HG03342 (cell line): ENCODE results near the gene PTPRR.
A peak's percentile ranks its signal among the peaks of the same experiment; 100 is the strongest.
"Not testable (repeated sequence)": the region's sequence is repeated elsewhere in the genome, so short reads cannot be mapped to it uniquely, and the experiment has no call there.

ENCODE experiments used
- ATAC-seq: cut with Tn5 transposase; IDR thresholded peaks from one replicate; pipeline ENCODE4 v1.9.1; 2021; ENCODE audit warnings: mild to moderate bottlenecking, moderate library complexity; ENCODE audit not compliant: unreplicated experiment

The PTPRR gene

GRCh38 chr12:70842942-70843341 lies 77.6 kb downstream of the PTPRR start:
- ATAC-seq: no peak

GRCh38 chr12:70842136-70842535 lies 78.4 kb downstream of the PTPRR start:
- no peak for ATAC-seq

DNA sequence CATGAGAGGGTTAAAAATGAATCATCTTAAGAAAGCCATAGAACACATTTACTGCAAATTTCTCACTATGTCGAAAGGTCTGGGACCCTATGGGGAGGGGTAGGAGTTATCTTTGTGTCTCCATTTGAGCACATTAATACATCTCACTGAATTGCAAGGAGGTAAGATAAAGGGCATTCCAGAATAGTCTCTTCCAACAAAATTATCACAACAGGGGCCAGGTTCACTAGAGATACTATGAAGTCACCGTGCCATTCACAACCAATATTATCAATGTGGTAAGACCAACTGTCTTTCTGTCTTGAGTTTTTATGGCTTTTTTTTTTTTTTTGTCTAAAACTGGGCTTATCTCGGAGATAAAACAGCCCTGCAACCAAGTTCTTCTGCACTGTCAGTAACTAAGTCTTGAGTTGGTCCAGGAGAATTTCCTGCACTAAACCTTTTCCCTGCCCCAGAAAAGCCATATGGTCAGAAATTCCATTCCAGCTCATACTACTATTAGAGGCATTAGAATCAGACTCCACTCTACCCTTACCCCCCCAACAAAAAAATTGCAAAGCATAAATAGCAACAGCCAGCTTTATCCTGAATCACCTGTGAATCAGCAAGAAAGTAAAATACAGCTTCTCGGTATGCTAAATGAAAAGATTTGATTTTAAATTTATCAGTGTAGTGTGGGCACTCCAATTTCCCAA lies 79.7 kb downstream of the PTPRR start:
- ATAC-seq: no peak

GRCh38 chr12:70839544-70839943 lies 81.0 kb downstream of the PTPRR start:
- ATAC-seq: no peak

DNA sequence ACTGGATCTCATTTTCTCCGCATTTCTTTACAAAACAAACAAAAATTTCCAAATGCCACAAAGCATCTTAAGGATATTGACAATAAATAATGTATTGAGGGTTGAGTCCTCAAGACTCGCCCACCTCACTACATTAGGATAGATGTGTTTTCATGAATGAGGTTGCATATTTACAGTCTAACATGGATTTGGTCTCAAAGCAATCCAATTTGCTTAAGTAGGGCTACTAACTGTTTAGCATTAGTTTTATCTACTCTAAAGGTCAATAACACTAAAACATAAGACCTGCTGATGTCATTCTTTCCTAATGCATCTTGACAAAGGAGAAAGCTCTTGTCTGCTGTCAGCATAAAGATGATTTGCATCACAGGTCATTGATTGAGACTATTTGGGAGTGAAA lies 82.4 kb downstream of the PTPRR start:
- ATAC-seq: no peak

DNA sequence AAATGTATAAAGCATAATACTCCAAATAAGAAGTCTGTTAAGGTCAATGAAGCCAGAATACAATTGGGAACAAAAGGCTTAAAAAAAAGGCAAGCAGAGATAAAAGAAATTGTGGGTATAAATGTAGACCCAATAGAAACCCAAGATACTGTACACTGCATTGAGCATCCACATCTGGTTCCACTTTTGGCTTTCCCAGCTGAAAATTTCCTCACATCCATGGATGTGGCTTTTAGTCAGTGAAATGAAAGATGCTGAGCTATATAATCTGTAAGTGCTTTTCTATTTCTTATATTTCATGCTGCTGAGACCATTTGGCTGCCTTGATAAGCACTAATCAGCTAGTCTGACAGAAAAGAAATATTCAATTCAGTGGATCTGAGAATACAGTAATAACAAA lies 83.5 kb downstream of the PTPRR start:
- ATAC-seq: no peak

DNA sequence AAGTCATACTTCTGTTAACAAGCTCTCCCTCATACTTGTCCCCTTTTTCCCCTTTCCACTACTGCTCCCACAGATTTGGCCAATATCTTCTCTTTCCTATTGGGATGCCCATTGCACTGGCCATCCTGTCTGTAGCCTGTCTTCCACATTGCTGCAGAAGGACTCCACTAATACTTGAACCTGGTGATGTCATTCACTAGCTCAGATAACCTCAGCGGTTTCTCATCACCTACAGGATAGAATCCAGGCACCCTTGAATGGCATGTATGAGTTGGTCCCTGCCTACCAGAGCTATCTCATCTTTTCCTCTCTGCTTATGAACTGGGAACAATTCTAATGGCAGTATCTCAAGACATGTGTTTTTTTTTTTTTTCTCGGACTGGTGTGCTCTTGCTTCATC lies 84.6 kb downstream of the PTPRR start:
- no peak for ATAC-seq

DNA sequence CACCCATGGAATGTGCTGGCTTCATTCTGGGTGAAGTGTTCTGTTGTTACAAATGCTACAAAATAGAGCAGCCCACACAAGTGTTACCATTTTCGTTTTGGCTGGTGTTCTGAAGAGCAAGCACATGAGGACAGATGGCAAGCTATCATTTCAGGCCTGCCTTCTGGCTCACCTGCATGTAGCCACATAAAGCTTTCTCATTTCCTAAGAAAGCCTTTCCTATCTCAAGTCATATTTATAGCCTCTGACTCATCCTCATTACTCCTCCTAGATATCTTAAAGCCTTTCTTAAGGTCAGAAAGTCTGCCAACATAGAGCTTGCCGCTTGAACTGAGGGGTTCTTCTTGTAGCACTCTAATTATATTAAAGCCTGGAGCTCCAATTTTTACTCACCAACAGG lies 89.0 kb downstream of the PTPRR start:
- ATAC-seq: no peak

GRCh38 chr12:70830221-70831061 lies 90.1 kb downstream of the PTPRR start:
- ATAC-seq: no peak

- ATAC-seq: no peak
These were observed 91.5 kb downstream of the PTPRR start for GRCh38 chr12:70829070-70829469.

DNA sequence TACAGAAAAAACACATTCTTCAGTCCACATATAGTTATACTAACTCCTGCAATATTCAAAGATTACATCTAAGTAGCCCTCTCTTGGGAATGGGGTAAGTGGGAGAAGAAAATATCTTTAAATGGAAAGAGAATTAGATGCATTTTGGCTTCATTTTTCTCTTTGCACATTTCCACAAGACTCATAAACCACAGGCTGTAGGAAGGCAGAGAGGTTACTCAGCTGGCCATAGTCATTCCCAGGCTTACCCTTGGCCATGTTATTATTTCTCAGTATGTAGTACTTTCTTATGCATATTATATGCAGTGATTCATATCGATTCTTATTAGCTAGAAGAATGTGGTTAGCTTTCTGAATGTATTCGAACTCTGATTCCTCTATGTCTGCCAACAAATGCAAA lies 92.2 kb downstream of the PTPRR start:
- no peak for ATAC-seq

DNA sequence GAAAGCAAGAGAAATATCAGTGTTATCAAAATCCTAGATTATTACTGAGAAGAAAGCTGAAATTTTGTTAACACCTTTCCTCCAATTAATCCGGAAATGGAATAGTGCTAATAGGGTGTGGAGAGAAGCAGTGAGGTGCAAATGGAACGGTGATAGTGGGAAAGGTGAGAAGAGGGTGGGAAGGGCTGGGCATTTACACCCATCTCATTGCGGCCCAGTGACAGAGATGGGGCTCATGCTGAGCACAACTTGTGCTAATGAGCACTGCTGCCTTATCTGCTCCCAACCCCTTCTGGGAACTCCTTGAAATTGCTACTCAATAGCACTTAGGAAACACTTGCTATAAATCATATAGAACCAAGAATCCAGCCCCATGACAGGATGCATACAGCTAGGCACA lies 94.4 kb downstream of the PTPRR start:
- no peak for ATAC-seq

- ATAC-seq: no peak
These were observed 96.0 kb downstream of the PTPRR start for GRCh38 chr12:70824511-70824910.

DNA sequence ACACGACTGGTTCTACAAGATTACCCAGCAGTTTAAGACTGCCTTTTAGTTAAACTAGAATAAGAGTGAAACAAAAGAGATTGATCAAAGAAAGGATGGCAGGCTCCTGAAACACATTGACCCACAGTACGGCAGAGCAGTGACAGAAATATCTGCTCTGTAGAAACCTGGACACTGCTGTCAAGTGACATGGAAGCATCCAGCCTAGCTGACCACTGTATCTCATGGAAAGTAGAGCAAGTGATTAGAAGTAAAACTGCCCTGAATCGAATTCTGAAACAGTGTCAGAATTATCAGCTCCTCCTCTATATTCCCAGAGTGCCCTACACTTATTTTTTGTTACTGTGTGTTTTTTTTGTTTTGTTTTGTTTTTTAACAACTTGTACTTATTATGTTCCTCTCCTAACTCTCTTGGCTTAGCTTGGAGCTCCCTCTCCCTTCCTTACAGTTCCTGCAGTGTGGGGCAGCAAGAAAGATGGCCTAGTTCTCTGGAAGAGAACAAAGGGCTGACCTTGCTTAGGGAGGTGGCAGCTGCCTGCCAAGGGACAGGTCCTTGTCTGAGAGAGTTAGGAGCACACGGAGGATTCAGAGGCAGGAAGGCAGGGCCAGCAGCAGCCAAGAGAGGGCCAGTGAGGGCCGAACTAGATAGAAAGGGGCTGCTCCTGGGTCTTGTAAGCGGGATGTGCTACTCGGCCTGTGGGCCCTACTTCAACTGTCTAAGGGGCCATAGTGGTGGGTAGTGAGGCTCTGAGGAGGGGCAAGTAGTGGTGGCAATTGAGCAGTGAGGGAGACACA lies 97.2 kb downstream of the PTPRR start:
- ATAC-seq: no peak

DNA sequence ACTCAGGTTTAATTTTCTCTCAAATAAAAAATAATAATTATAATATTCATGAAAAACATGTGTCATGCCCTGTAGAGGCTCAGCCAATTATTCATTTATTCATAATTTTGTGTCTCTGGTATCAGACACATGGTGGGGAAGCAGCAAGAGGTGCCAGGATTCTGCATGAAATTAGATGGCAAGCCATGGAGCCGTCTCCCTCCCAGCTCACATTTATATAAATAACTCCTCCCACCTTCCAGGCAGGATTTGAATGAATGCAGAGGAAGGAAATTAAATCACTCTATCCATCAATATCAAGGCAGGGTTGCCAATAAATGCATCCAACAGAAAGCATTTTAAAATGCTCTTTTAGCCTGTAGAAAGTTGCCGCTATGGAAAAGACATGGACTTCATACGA lies 98.1 kb downstream of the PTPRR start:
- no peak for ATAC-seq

DNA sequence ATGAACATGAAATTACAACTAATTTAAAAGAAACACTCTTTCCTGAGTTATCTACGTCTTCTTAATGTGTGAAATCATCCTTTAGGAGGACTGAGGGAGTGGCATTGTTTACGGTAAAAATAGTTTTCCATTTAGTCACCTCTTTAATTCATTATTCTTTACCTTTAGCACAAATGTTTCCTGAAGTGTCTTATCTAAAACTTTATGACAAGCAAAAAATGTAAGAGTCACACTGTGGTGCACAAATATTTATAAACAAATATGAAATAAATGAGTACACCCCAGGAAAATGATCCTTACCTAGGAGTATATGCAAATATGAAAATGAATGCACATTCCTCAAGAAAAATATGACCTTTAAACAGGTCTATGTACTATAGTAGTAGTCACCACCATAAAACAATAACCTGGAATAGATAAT lies 104.6 kb downstream of the PTPRR start:
- ATAC-seq: no peak

- no peak for ATAC-seq
These were observed 105.5 kb downstream of the PTPRR start for GRCh38 chr12:70815056-70815455.

DNA sequence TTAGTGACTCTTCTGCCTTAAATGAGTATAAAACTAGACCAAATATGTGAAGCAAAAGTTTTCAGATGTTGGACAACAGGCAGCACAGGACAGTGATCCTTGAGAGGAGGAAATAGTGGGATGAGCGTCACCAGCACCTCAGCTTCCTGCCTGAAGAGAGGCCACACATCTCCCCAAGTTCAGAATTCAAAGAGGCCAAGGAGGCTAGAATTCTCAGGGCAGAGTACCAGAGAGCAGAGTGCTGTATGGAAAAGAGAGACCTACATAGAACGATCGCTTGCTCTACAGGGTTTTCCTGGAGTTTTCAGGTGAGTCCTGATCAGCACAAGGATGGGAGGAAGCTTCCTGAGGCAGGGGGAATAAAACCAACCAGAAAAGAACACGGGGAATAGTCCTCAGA lies 107.0 kb downstream of the PTPRR start:
- no peak for ATAC-seq

DNA sequence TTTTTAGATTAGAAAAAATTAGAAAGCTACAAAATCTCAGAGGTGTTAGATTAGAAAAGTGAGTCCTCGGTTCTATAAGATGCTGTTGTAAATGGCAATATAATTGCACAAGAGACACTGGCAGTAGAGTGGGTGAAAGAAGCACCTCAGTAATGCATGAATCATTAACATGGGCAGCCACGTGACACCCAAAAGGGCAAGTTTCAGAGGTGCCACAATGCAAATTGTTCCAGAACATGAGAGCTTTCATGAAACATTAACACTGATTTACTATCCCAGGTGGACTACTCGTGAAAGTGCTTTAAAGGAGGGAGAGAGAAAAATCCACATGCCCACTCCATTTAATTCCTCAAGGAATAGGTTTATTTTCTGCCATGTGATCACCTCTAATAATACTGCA lies 108.4 kb downstream of the PTPRR start:
- peak; percentile 71 for ATAC-seq

GRCh38 chr12:70809887-70810286 lies 110.7 kb downstream of the PTPRR start:
- no peak for ATAC-seq

- ATAC-seq: not testable (repeated sequence)
These were observed 112.5 kb downstream of the PTPRR start for GRCh38 chr12:70807993-70808392.

- no peak for ATAC-seq
These were observed 113.7 kb downstream of the PTPRR start for GRCh38 chr12:70806827-70807226.
